Left lung (tissue), 10 donors: ENCODE measurements around the gene MBD3. TPM values are rescaled to one million over a fixed set of nuclear protein-coding genes. Genes with fewer than 3 reads are reported as not detected.

ENCODE experiments used
- ATAC-seq: fragments of 200-7000 bp; cut with Tn5 transposase; one replicate; pipeline ENCODE4 v1.9.1; 2020; ENCODE audit warnings: moderate library complexity
- DNase-seq, 4 donors: peaks; one replicate each; pipeline ENCODE4 v3.0.0-alpha.2; 2013 to 2020
- H3K27ac ChIP-seq, 2 donors: fragments of 200-600 bp; sonication (generic) in 1 of 2; one replicate each; pipeline versions ENCODE4 v1.5.0 to v1.8.0; 2020 to 2021
- H3K27me3 ChIP-seq, 2 donors: fragments of 200-600 bp; sonication (generic) in 1 of 2; one replicate each; pipeline versions ENCODE4 v1.5.0 to v1.8.0; 2020 to 2021
- H3K36me3 ChIP-seq, 2 donors: fragments of 200-600 bp; sonication (generic) in 1 of 2; one replicate each; pipeline versions ENCODE4 v1.5.0 to v1.8.0; 2020 to 2021
- H3K4me1 ChIP-seq, 2 donors: fragments of 200-600 bp; one replicate each; pipeline ENCODE4 v1.8.0; 2021
- H3K4me3 ChIP-seq, 2 donors: fragments of 200-600 bp; sonication (generic) in 1 of 2; one replicate each; pipeline versions ENCODE4 v1.5.0 to v1.8.0; 2020 to 2021; ENCODE audit warnings: mild to moderate bottlenecking in 1 of 2
- H3K9me3 ChIP-seq, 2 donors: fragments of 200-600 bp; sonication (generic) in 1 of 2; one replicate each; pipeline versions ENCODE4 v1.5.0 to v1.8.0; 2020 to 2021
- CTCF ChIP-seq, 2 donors: fragments of 200-600 bp; sonication (generic) in 1 of 2; IDR thresholded peaks; one replicate each; pipeline versions ENCODE4 v1.5.0 to v1.8.0; 2021; ENCODE audit warnings: antibody characterized with exemption in 2 of 2
- intact Hi-C, 2 donors: fragments of 100-400 bp; cut with DNase I; formaldehyde crosslinking; loops; one replicate each; pipeline versions ENCODE4 v1.11.2 to v1.14.2; 2022
- polyA plus RNA-seq, 6 donors: library from polyadenylated mRNA; unstranded; fragments of 120-200 nt; gene quantifications; one replicate each; pipeline ENCODE4 v1.2.1, GENCODE V29; 2013; ENCODE audit not compliant: insufficient read length in 6 of 6
- total RNA-seq, 2 donors: library from RNA; stranded (reverse); fragmentation: NEBNext Ultra II Directional; extraction: Animal tissue kit (Norgen Biotek cat#: 25700); gene quantifications; one replicate each; pipeline ENCODE4 v1.2.1, GENCODE V29; 2021
- donor health status: DM: no; HTN: yes; CAD: no.
- donor health status: DM: no; HTN: no; CAD: no.

Gene MBD3
- total and polyA plus RNA-seq, 8 donors, result 40.4 to 91.9 (median 59.0) TPM

- Histone ChIP-seq H3K27me3 (no peaks in the 10 kb centered on the region), H3K36me3 (peaks cover 0 to 14% of the 10 kb centered on the region in 2 donors), H3K9me3 (no peaks in the 10 kb centered on the region), H3K4me1 (no peaks in the 10 kb centered on the region), H3K27ac (no peak overlapping the region), H3K4me3 (no peak overlapping the region)
- no peak for TF ChIP-seq CTCF (IDR thresholded peaks at IDR 0.05)
- ATAC-seq, result no peak
- intact Hi-C loops, result no loop called here
- DNase-seq, result no peak
Observed at GRCh38 chr19:1560286-1560882, 32.3 kb downstream of the MBD3 start.

- Histone ChIP-seq H3K27me3 (no peaks in the 10 kb centered on the region), H3K36me3 (peaks cover 0 to 18% of the 10 kb centered on the region in 2 donors), H3K9me3 (no peaks in the 10 kb centered on the region), H3K4me3 (no peak overlapping the region), H3K27ac (no peak overlapping the region), H3K4me1 (no peaks in the 10 kb centered on the region)
- intact Hi-C loops, result no loop called here
- no peak for TF ChIP-seq CTCF (IDR thresholded peaks at IDR 0.05)
- DNase-seq (no peak), ATAC-seq (no peak)
Observed at GRCh38 chr19:1558552-1558951, 34.1 kb downstream of the MBD3 start.

GRCh38 chr19:1556390-1557070 is 36.1 kb downstream of the MBD3 start:
- intact Hi-C loops, result no loop called here
- no peaks in the 10 kb centered on the region for H3K27me3 ChIP-seq
- H3K4me1 ChIP-seq, result no peaks in the 10 kb centered on the region
- no peak overlapping the region for H3K27ac ChIP-seq
- TF ChIP-seq CTCF (IDR thresholded peaks at IDR 0.05), result no peak
- no peak for DNase-seq
- H3K4me3 ChIP-seq, result no peak overlapping the region
- H3K36me3 ChIP-seq, result peaks cover 0 to 18% of the 10 kb centered on the region in 2 donors
- ATAC-seq, result no peak
- H3K9me3 ChIP-seq, result no peaks in the 10 kb centered on the region

GRCh38 chr19:1555487-1556389 is 36.9 kb downstream of the MBD3 start:
- Histone ChIP-seq H3K4me1 (no peaks in the 10 kb centered on the region), H3K27me3 (no peaks in the 10 kb centered on the region), H3K9me3 (no peaks in the 10 kb centered on the region), H3K36me3 (peaks cover 0 to 18% of the 10 kb centered on the region in 2 donors), H3K27ac (no peak overlapping the region), H3K4me3 (no peak overlapping the region)
- TF ChIP-seq CTCF (IDR thresholded peaks at IDR 0.05), result no peak
- ATAC-seq, result no peak
- no peak for DNase-seq
- intact Hi-C loops, result no loop called here

- H3K4me3 ChIP-seq, result no peak overlapping the region
- DNase-seq, result no peak
- no peaks in the 10 kb centered on the region for H3K27me3 ChIP-seq
- no peak overlapping the region for H3K27ac ChIP-seq
- no peaks in the 10 kb centered on the region for H3K9me3 ChIP-seq
- TF ChIP-seq CTCF (IDR thresholded peaks at IDR 0.05), result no peak
- intact Hi-C loops, result no loop called here
- no peaks in the 10 kb centered on the region for H3K4me1 ChIP-seq
- no peak for ATAC-seq
- H3K36me3 ChIP-seq, result peaks cover 0 to 18% of the 10 kb centered on the region in 2 donors
Observed at GRCh38 chr19:1554968-1555367, 37.7 kb downstream of the MBD3 start.
